ENCODE results near the gene TLCD2.

DNA sequence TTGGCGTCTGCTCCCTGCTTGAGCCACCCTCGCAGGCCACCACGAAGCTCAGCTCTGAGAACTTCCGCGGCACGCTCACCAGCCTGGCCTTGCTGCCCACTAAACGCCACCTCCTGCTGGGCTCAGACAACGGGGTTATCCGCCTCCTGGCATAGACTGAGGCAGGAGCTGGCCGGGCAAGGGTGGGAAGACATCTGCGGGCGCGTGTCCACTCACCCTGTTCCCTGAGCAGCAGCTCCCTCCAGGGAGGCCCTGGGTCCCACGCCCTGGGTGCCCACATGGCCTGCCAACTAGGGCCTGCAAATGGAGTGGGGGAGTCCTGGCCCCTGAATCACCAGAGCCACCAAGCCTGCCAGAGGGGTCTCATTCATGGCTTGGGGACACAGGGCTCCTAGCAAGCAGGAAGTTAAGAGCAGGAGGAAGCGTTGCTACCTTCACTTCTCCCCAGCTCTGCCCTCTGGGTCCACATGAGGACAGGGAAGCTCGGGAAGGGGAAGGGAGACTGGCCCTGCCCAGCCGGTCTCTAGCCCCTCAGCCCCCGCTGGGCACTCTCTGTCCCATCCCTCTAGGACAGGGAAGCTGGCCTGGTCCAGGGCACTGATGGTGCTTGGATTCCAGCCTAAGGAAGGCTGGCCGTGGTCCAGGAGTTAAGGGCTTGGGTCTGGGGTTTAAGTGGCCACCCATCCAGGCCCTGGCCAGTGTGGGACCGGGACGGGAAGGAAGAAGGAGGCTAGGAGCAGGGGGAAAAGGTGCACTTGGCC lies 27.5 kb upstream of the TLCD2 start:
- TF ChIP-seq, protein P1, sequence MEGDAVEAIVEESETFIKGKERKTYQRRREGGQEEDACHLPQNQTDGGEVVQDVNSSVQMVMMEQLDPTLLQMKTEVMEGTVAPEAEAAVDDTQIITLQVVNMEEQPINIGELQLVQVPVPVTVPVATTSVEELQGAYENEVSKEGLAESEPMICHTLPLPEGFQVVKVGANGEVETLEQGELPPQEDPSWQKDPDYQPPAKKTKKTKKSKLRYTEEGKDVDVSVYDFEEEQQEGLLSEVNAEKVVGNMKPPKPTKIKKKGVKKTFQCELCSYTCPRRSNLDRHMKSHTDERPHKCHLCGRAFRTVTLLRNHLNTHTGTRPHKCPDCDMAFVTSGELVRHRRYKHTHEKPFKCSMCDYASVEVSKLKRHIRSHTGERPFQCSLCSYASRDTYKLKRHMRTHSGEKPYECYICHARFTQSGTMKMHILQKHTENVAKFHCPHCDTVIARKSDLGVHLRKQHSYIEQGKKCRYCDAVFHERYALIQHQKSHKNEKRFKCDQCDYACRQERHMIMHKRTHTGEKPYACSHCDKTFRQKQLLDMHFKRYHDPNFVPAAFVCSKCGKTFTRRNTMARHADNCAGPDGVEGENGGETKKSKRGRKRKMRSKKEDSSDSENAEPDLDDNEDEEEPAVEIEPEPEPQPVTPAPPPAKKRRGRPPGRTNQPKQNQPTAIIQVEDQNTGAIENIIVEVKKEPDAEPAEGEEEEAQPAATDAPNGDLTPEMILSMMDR (IDR thresholded peaks at IDR 0.05): no peak
- TF ChIP-seq POLR2AphosphoS5 (IDR thresholded peaks at IDR 0.05): no peak

Measured in prostate gland (tissue), 2 donors.